CD4-positive, alpha-beta T cell (primary cell): ENCODE results near the gene IFT172. TPM values are rescaled to one million over a fixed set of nuclear protein-coding genes. Genes with fewer than 3 reads are reported as not detected.

Source experiments
- ATAC-seq: fragments of 200-7000 bp; cut with Tn5 transposase; one replicate; pipeline ENCODE4 v1.10.0; 2022; ENCODE audit warnings: mild to moderate bottlenecking; ENCODE audit not compliant: poor library complexity
- CTCF ChIA-PET: fragments of 350-600 bp; sonication (Branson Sonifier 250); formaldehyde crosslinking; loops from one replicate; lab custom pipeline; 2021; ENCODE audit warnings: antibody characterized with exemption, inconsistent platforms; lab: Charles Lee
- POLR2A ChIA-PET: fragments of 350-600 bp; sonication (Branson Sonifier 250); formaldehyde crosslinking; loops from one replicate; lab custom pipeline; 2021; ENCODE audit warnings: antibody characterized with exemption, inconsistent platforms; lab: Charles Lee
- DNase-seq, 14 experiments: peaks; one replicate each; pipeline ENCODE4 v3.0.0-alpha.2; 2013 to 2020; ENCODE audit warnings: mixed read lengths in 2 of 14
- H3K27ac ChIP-seq, 2 donors: one replicate each; pipeline versions ENCODE4 v1.5.1 to v1.7.0; 2013; ENCODE audit warnings: low read length in 2 of 2, low read depth in 1 of 2, mild to moderate bottlenecking in 1 of 2
- H3K27me3 ChIP-seq, 2 experiments: 1 replicate in 1 of 2; 2 replicates in 1 of 2; pipeline versions ENCODE4 v1.6.1 to v1.7.0; 2013; ENCODE audit warnings: low read length in 2 of 2, control low read depth in 1 of 2, mild to moderate bottlenecking in 1 of 2, moderate library complexity in 1 of 2; ENCODE audit not compliant: insufficient read depth in 2 of 2, control insufficient read depth in 1 of 2
- H3K36me3 ChIP-seq: one replicate; pipeline ENCODE4 v1.6.1; 2013; ENCODE audit warnings: low read length, control low read depth; ENCODE audit not compliant: insufficient read depth
- H3K4me1 ChIP-seq: one replicate; pipeline ENCODE4 v1.6.1; 2013; ENCODE audit warnings: low read length, control low read depth; ENCODE audit not compliant: insufficient read depth
- H3K4me3 ChIP-seq: one replicate; pipeline ENCODE4 v1.5.1; 2013; ENCODE audit warnings: mild to moderate bottlenecking, low read length, moderate library complexity
- H3K9me3 ChIP-seq, 2 experiments: 1 replicate in 1 of 2; 2 replicates in 1 of 2; pipeline versions ENCODE4 v1.6.1 to v1.7.0; 2013; ENCODE audit warnings: low read length in 2 of 2, mild to moderate bottlenecking in 2 of 2, control low read depth in 1 of 2, moderate library complexity in 1 of 2; ENCODE audit not compliant: control insufficient read depth in 1 of 2, insufficient read depth in 1 of 2
- H3K27ac Mint-ChIP-seq: one replicate; pipeline ENCODE4 v1.8.0; 2020; ENCODE audit warnings: mixed read lengths
- H3K27me3 Mint-ChIP-seq: one replicate; pipeline ENCODE4 v1.8.0; 2021; ENCODE audit warnings: mixed read lengths
- H3K36me3 Mint-ChIP-seq: one replicate; pipeline ENCODE4 v1.8.0; 2021; ENCODE audit warnings: low read depth, mixed read lengths
- H3K4me1 Mint-ChIP-seq: one replicate; pipeline ENCODE4 v1.8.0; 2021; ENCODE audit warnings: low read depth, mixed read lengths
- H3K4me3 Mint-ChIP-seq: one replicate; pipeline ENCODE4 v1.8.0; 2020; ENCODE audit warnings: mild to moderate bottlenecking, mixed read lengths
- H3K9me3 Mint-ChIP-seq: one replicate; pipeline ENCODE4 v1.8.0; 2020; ENCODE audit warnings: mixed read lengths
- CTCF ChIP-seq: fragments of 200-600 bp; IDR thresholded peaks from one replicate; pipeline ENCODE4 v1.8.0; 2022; ENCODE audit warnings: antibody characterized with exemption, mild to moderate bottlenecking
- intact Hi-C, 2 experiments: fragments of 100-400 bp; cut with DNase I in 1 of 2; cut with micrococcal nuclease in 1 of 2; formaldehyde crosslinking; loops; one replicate each; pipeline versions ENCODE4 v1.15.1 to v1.9.0; 2023 to 2025; cut with DNase I, micrococcal nuclease
- total RNA-seq, 174 experiments: library from RNA in 2 of 174; stranded (reverse) in 2 of 174; gene quantifications; one replicate each; pipeline ENCODE4 v1.2.3 and lab custom pipeline; 2021 to 2026

Gene IFT172
- total RNA-seq, 2 experiments from 2014 or later = 13.3 to 14.4 TPM

- ATAC-seq (no peak), DNase-seq (no peak)
- Histone ChIP-seq H3K4me3 (no peak overlapping the region), H3K27me3 (no peaks in the 10 kb centered on the region), H3K27ac (no peak overlapping the region), H3K4me1 (no peaks in the 10 kb centered on the region), H3K9me3 (no peaks in the 10 kb centered on the region), H3K36me3 (peaks cover 11% of the 10 kb centered on the region)
- Mint-ChIP-seq H3K9me3 (no peaks in the 10 kb centered on the region), H3K27me3 (no peaks in the 10 kb centered on the region), H3K4me1 (no peaks in the 10 kb centered on the region), H3K36me3 (peaks cover 35% of the 10 kb centered on the region), H3K4me3 (no peak overlapping the region), H3K27ac (no peak overlapping the region)
- no peak for TF ChIP-seq CTCF
- ChIA-PET CTCF (no interaction called here), POLR2A (no interaction called here)
- intact Hi-C loops = no loop called here
Measured at GRCh38 chr2:27471961-27472360, 17.6 kb downstream of the IFT172 start.

- DNase-seq (no peak), ATAC-seq (no peak)
- no peaks in the 10 kb centered on the region for H3K9me3 Mint-ChIP-seq
- no peak overlapping the region for H3K27ac Mint-ChIP-seq
- H3K4me1 Mint-ChIP-seq = no peaks in the 10 kb centered on the region
- CTCF ChIA-PET = interaction anchor here (0.7 kb wide), 1 partner anchor 16 kb away, joined by 3 read pairs; no protein-coding TSS in a partner anchor
- H3K36me3 Mint-ChIP-seq = peaks cover 4% of the 10 kb centered on the region
- Histone ChIP-seq H3K27ac (no peak overlapping the region), H3K36me3 (peaks cover 4% of the 10 kb centered on the region), H3K27me3 (no peaks in the 10 kb centered on the region), H3K4me1 (no peaks in the 10 kb centered on the region), H3K4me3 (no peak overlapping the region), H3K9me3 (no peaks in the 10 kb centered on the region)
- H3K27me3 Mint-ChIP-seq = no peaks in the 10 kb centered on the region
- intact Hi-C loops = no loop called here
- POLR2A ChIA-PET = no interaction called here
- no peak overlapping the region for H3K4me3 Mint-ChIP-seq
- no peak for TF ChIP-seq CTCF
Measured at GRCh38 chr2:27464443-27464842, 25.1 kb downstream of the IFT172 start.

- CTCF ChIA-PET = no interaction called here
- no peak overlapping the region for H3K4me3 ChIP-seq
- no peak for TF ChIP-seq CTCF
- no peak overlapping the region for H3K27ac Mint-ChIP-seq
- no peaks in the 10 kb centered on the region for H3K4me1 ChIP-seq
- H3K4me1 Mint-ChIP-seq = no peaks in the 10 kb centered on the region
- H3K36me3 ChIP-seq = peaks cover 13% of the 10 kb centered on the region
- H3K9me3 ChIP-seq = no peaks in the 10 kb centered on the region
- H3K4me3 Mint-ChIP-seq = no peak overlapping the region
- no peaks in the 10 kb centered on the region for H3K27me3 Mint-ChIP-seq
- intact Hi-C loops = no loop called here
- H3K27ac ChIP-seq = no peak overlapping the region
- POLR2A ChIA-PET = no interaction called here
- peaks cover 14% of the 10 kb centered on the region for H3K36me3 Mint-ChIP-seq
- ATAC-seq (no peak), DNase-seq (no peak)
- H3K9me3 Mint-ChIP-seq = no peaks in the 10 kb centered on the region
- H3K27me3 ChIP-seq = no peaks in the 10 kb centered on the region
Measured at GRCh38 chr2:27461118-27461517, 28.4 kb downstream of the IFT172 start.
